Neuronal stem cell (in vitro differentiated cells): ENCODE measurements around the gene PLEKHG3.

ENCODE experiments used
- DNase-seq: peaks from one replicate; pipeline ENCODE4 v3.0.0-alpha.2; 2013; ENCODE audit warnings: low spot score
- H2AFZ ChIP-seq: one replicate; pipeline ENCODE4 v1.6.1; 2013; ENCODE audit warnings: mild to moderate bottlenecking, low read length, inconsistent platforms
- H2AK5ac ChIP-seq: 2 replicates; pipeline ENCODE4 v1.6.1; 2013; ENCODE audit warnings: low read depth, mild to moderate bottlenecking, inconsistent platforms, low read length, moderate library complexity, mixed read lengths
- H2BK120ac ChIP-seq: 2 replicates; pipeline ENCODE4 v1.6.1; 2013; ENCODE audit warnings: low read depth, mild to moderate bottlenecking, inconsistent platforms, low read length, moderate library complexity, mixed read lengths
- H2BK12ac ChIP-seq: one replicate; pipeline ENCODE4 v1.6.1; 2013; ENCODE audit warnings: low read length, inconsistent platforms
- H2BK15ac ChIP-seq: 2 replicates; pipeline ENCODE4 v1.6.1; 2013; ENCODE audit warnings: mild to moderate bottlenecking, low read length, inconsistent platforms, mixed read lengths
- H2BK5ac ChIP-seq: one replicate; pipeline ENCODE4 v1.6.1; 2013; ENCODE audit warnings: inconsistent platforms, mild to moderate bottlenecking, low read length, moderate library complexity
- H3K14ac ChIP-seq: one replicate; pipeline ENCODE4 v1.6.1; 2013; ENCODE audit warnings: low read length, inconsistent platforms
- H3K18ac ChIP-seq: 2 replicates; pipeline ENCODE4 v1.6.1; 2013; ENCODE audit warnings: low read length, inconsistent platforms
- H3K23ac ChIP-seq: 2 replicates; pipeline ENCODE4 v1.6.1; 2013; ENCODE audit warnings: low read depth, mild to moderate bottlenecking, mixed read lengths, low read length, inconsistent platforms; ENCODE audit not compliant: poor library complexity
- H3K27ac ChIP-seq: replicated peaks from 3 replicates; pipeline ENCODE4 v1.5.1; 2013; ENCODE audit warnings: low read length, inconsistent platforms
- H3K27me3 ChIP-seq, 3 experiments: 2 replicates each; pipeline ENCODE4 v1.6.1; 2013; ENCODE audit warnings: low read length in 3 of 3, mild to moderate bottlenecking in 2 of 3, inconsistent platforms in 1 of 3, low read depth in 1 of 3, mixed read lengths in 1 of 3, moderate library complexity in 1 of 3; ENCODE audit not compliant: control insufficient read depth in 3 of 3, insufficient read depth in 3 of 3
- H3K36me3 ChIP-seq, 2 donors: replicated peaks in 1 of 2; 2 replicates each; pipeline ENCODE4 v1.6.1; 2013; ENCODE audit warnings: low read length in 2 of 2; ENCODE audit not compliant: control insufficient read depth in 2 of 2, insufficient read depth in 2 of 2
- H3K4ac ChIP-seq: 2 replicates; pipeline ENCODE4 v1.6.1; 2013; ENCODE audit warnings: inconsistent platforms, mild to moderate bottlenecking, low read length, moderate library complexity
- H3K4me1 ChIP-seq, 2 donors: 1 replicate in 1 of 2; 2 replicates in 1 of 2; pipeline ENCODE4 v1.6.1; 2013; ENCODE audit warnings: low read length in 2 of 2, low read depth in 1 of 2; ENCODE audit not compliant: control insufficient read depth in 2 of 2, insufficient read depth in 1 of 2
- H3K4me2 ChIP-seq: one replicate; pipeline ENCODE4 v1.6.1; 2013; ENCODE audit warnings: mild to moderate bottlenecking, low read length, inconsistent platforms; ENCODE audit not compliant: insufficient read depth, poor library complexity, severe bottlenecking
- H3K4me3 ChIP-seq, 2 donors: 2 replicates each; pipeline ENCODE4 v1.5.1; 2013; ENCODE audit warnings: low read length in 2 of 2, mild to moderate bottlenecking in 2 of 2, inconsistent platforms in 1 of 2, moderate library complexity in 1 of 2
- H3K79me1 ChIP-seq: one replicate; pipeline ENCODE4 v1.6.1; 2013; ENCODE audit warnings: low read depth, mild to moderate bottlenecking, inconsistent platforms, low read length, moderate library complexity
- H3K9ac ChIP-seq: one replicate; pipeline ENCODE4 v1.6.1; 2013; ENCODE audit warnings: mild to moderate bottlenecking, low read depth, low read length, inconsistent platforms; ENCODE audit not compliant: poor library complexity
- H3K9me3 ChIP-seq, 2 donors: replicated peaks in 1 of 2; 2 replicates each; pipeline versions ENCODE3 to v1.6.1; 2013; ENCODE audit warnings: low read length in 2 of 2, mild to moderate bottlenecking in 2 of 2, inconsistent platforms in 1 of 2, low read depth in 1 of 2, mixed read lengths in 1 of 2, moderate library complexity in 1 of 2; ENCODE audit not compliant: control insufficient read depth in 2 of 2, insufficient read depth in 1 of 2
- H4K8ac ChIP-seq: one replicate; pipeline ENCODE4 v1.6.1; 2013; ENCODE audit warnings: low read depth, mild to moderate bottlenecking, inconsistent platforms, low read length, moderate library complexity
- H4K91ac ChIP-seq: one replicate; pipeline ENCODE4 v1.6.1; 2013; ENCODE audit warnings: low read length, low read depth, mild to moderate bottlenecking, inconsistent platforms; ENCODE audit not compliant: poor library complexity
- WGBS, 2 donors: extraction: QIAGEN DNeasy Blood & Tissue Kit; methylation state at CpG; one replicate each; pipeline ENCODE4 v1.1.7; 2013; ENCODE audit warnings: missing lambda C conversion rate in 2 of 2, mixed read lengths in 1 of 2; ENCODE audit not compliant: insufficient read length in 2 of 2, insufficient replicate concordance in 1 of 2; ENCODE audit errors: extremely low coverage in 2 of 2; 5-methylcytosine and 5-hydroxymethylcytosine counted together

PLEKHG3 gene

GRCh38 chr14:64730681-64731080, 26.5 kb downstream of the PLEKHG3 start:
- Histone ChIP-seq H3K9ac (no peak overlapping the region), H3K27me3 (no peaks in the 10 kb centered on the region), H3K4me1 (peaks cover 0 to 23% of the 10 kb centered on the region in 2 donors), H4K91ac (no peak overlapping the region), H2BK12ac (no peak overlapping the region), H3K14ac (no peak overlapping the region), H3K79me1 (peaks cover 42% of the 10 kb centered on the region), H2AK5ac (no peak overlapping the region), H3K9me3 (no peaks in the 10 kb centered on the region), H4K8ac (no peak overlapping the region), H2AFZ (no peak overlapping the region), H3K23ac (no peak overlapping the region), H2BK120ac (no peak overlapping the region), H3K27ac (no peak overlapping the region), H2BK5ac (no peak overlapping the region), H3K4ac (no peak overlapping the region), H3K4me2 (no peak overlapping the region), H3K36me3 (peaks cover 62 to 66% of the 10 kb centered on the region in 2 donors), H2BK15ac (no peak overlapping the region), H3K18ac (no peak overlapping the region), H3K4me3 (no peak overlapping the region)
- WGBS, 2 donors = no CpG with 5 or more reads among the region's 12 CpGs
- DNase-seq = no peak

DNA sequence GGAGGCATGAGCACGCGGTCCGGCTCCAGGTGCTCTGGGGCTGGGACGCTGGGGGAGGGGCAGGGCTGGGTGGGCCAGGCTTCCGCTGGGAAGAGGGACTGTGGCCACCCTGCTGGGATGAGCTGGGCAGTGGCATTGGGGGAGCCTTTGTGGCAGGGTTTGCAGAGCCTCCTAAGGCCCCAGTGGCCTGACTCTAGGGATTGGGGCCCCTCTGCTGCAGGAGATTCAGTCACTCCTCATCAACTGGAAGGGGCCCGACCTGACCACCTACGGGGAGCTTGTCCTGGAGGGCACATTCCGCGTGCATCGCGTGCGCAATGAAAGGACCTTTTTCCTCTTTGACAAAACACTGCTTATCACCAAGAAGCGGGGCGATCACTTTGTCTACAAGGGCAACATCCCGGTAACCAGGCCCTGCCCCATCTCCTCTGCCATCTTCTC, 26.9 kb downstream of the PLEKHG3 start:
- H2BK15ac ChIP-seq = no peak overlapping the region
- no peak overlapping the region for H3K9ac ChIP-seq
- H2BK5ac ChIP-seq = no peak overlapping the region
- H3K14ac ChIP-seq = no peak overlapping the region
- DNase-seq = no peak
- no peak overlapping the region for H4K91ac ChIP-seq
- peaks cover 66 to 71% of the 10 kb centered on the region in 2 donors for H3K36me3 ChIP-seq
- no peaks in the 10 kb centered on the region for H3K27me3 ChIP-seq
- peaks cover 45% of the 10 kb centered on the region for H3K79me1 ChIP-seq
- no peak overlapping the region for H3K23ac ChIP-seq
- H3K4me3 ChIP-seq = no peak overlapping the region
- H3K27ac ChIP-seq = no peak overlapping the region
- H2AFZ ChIP-seq = no peak overlapping the region
- H3K4me1 ChIP-seq = peaks cover 0 to 22% of the 10 kb centered on the region in 2 donors
- no peaks in the 10 kb centered on the region for H3K9me3 ChIP-seq
- no peak overlapping the region for H3K4ac ChIP-seq
- H3K4me2 ChIP-seq = no peak overlapping the region
- H3K18ac ChIP-seq = no peak overlapping the region
- H4K8ac ChIP-seq = no peak overlapping the region
- no peak overlapping the region for H2AK5ac ChIP-seq
- no CpG with 5 or more reads among the region's 15 CpGs for WGBS, 2 donors
- no peak overlapping the region for H2BK120ac ChIP-seq
- H2BK12ac ChIP-seq = no peak overlapping the region

GRCh38 chr14:64732066-64732465, 27.8 kb downstream of the PLEKHG3 start:
- no peak for DNase-seq
- H3K36me3 ChIP-seq = peaks cover 69 to 73% of the 10 kb centered on the region in 2 donors

GRCh38 chr14:64732536-64733120, 28.4 kb downstream of the PLEKHG3 start:
- H2BK15ac ChIP-seq = no peak overlapping the region
- no peak overlapping the region for H2AFZ ChIP-seq
- H3K9ac ChIP-seq = no peak overlapping the region
- H3K4ac ChIP-seq = no peak overlapping the region
- no peak overlapping the region for H4K8ac ChIP-seq
- WGBS, 2 donors = no CpG with 5 or more reads among the region's 14 CpGs
- peaks cover 67 to 70% of the 10 kb centered on the region in 2 donors for H3K36me3 ChIP-seq
- peaks cover 42% of the 10 kb centered on the region for H3K79me1 ChIP-seq
- H3K4me1 ChIP-seq = peaks cover 4 to 19% of the 10 kb centered on the region in 2 donors
- H3K4me2 ChIP-seq = no peak overlapping the region
- no peak overlapping the region for H3K4me3 ChIP-seq
- H3K23ac ChIP-seq = no peak overlapping the region
- H3K27ac ChIP-seq = no peak overlapping the region
- H2BK12ac ChIP-seq = no peak overlapping the region
- no peak overlapping the region for H2BK120ac ChIP-seq
- H2BK5ac ChIP-seq = no peak overlapping the region
- no peak overlapping the region for H2AK5ac ChIP-seq
- no peak overlapping the region for H4K91ac ChIP-seq
- no peaks in the 10 kb centered on the region for H3K9me3 ChIP-seq
- no peaks in the 10 kb centered on the region for H3K27me3 ChIP-seq
- DNase-seq = no peak
- no peak overlapping the region for H3K18ac ChIP-seq
- no peak overlapping the region for H3K14ac ChIP-seq

More at GRCh38 chr14:64732066-64732465, 27.8 kb downstream of the PLEKHG3 start:
- Histone ChIP-seq H2AK5ac (no peak overlapping the region), H3K4me2 (no peak overlapping the region), H4K8ac (no peak overlapping the region), H3K4me3 (no peak overlapping the region), H3K9ac (no peak overlapping the region), H3K14ac (no peak overlapping the region), H2BK15ac (no peak overlapping the region), H2AFZ (no peak overlapping the region), H3K27me3 (no peaks in the 10 kb centered on the region), H2BK5ac (no peak overlapping the region), H2BK12ac (no peak overlapping the region), H3K27ac (no peak overlapping the region), H3K23ac (no peak overlapping the region), H3K4ac (no peak overlapping the region), H3K4me1 (peaks cover 4 to 19% of the 10 kb centered on the region in 2 donors), H3K79me1 (peaks cover 44% of the 10 kb centered on the region), H2BK120ac (no peak overlapping the region), H3K18ac (no peak overlapping the region), H3K9me3 (no peaks in the 10 kb centered on the region), H4K91ac (no peak overlapping the region)
- no CpG with 5 or more reads among the region's 4 CpGs for WGBS, 2 donors
